Measurements from ENCODE around the gene PHC2. TPM values are rescaled to one million over a fixed set of nuclear protein-coding genes. Genes with fewer than 3 reads are reported as not detected.
A peak's percentile ranks its signal among the peaks of the same experiment; 100 is the strongest.
"Not testable (repeated sequence)": the region's sequence is repeated elsewhere in the genome, so short reads cannot be mapped to it uniquely, and the experiment has no call there.

PHC2 gene
- total RNA-seq, 3 donors from 2014 or later (not counting 1 experiment from before 2014, with no cell fraction given): 36.6 to 46.6 (median 39.5) TPM

DNA sequence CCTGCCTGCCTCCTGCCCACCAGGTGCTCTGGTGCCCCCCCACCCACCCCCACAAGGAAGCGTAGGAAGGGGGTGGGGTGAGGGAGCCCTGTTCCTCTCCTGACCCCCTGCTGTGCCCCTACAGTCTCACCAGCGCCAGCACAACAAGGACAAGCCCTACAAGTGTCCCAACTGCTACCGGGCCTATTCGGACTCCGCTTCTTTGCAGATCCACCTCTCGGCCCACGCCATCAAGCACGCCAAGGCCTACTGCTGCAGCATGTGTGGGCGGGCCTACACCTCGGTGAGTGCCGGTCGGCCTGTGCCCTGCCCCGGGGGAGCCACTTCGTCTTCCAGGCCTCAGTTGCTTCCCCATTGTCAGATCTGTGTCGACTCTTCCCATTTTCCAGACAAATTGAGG is 135.9 kb downstream of the PHC2 start:
- H3K9me3 Mint-ChIP-seq: no peaks in the 10 kb centered on the region

DNA sequence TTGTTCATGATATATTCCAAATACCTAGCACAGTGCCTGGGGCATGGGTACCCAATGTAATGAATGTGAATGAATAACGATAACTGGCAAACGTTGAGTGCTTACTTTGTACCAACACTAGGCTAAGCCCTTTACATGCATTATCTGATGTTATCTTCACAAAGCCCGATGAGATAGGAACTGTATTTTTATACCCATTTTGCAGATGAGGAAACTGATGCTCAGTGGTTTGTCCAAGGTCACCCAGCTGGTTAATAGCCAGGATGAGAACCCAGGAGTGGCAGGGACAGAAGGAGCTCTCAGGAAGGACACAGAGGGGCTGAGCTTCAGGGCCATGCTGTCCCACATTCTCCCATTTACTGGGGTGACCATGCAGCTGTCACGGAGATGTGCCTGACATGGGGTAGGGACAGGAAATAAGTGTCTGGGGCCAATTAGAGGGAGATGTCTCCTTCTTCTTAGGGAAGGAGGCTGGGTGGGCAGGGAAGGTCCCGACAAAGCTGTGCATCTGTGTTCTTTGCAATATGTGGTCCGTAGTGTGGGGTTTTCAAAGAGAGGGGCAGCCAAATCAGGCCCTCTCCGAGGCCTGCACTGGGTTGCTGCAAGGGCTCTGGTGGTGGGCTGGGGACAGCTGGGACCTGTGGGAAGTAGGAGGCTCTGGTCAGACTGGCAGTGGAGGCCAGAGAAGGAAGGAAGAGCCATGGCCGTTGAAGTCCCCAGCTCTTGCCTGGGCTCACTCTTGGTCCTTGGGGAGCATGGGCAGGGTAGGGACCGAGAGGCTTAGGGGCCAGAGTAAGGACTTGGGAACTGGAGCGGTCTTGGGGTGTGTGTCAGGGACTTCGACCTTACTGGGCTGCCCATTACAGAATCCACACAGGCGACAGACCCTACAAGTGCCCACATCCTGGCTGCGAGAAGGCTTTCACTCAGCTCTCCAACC is 136.6 kb downstream of the PHC2 start:
- Mint-ChIP-seq H3K27me3 (ENCODE audit: low read depth in 2 of 2) (no peaks in the 10 kb centered on the region), H3K36me3 (no peaks in the 10 kb centered on the region), H3K4me3 (no peak overlapping the region), H3K9me3 (no peaks in the 10 kb centered on the region), H3K27ac (no peak overlapping the region), H3K4me1 (peaks cover 25 to 38% of the 10 kb centered on the region in 2 donors)
- Histone ChIP-seq H3K4me3 (ENCODE audit: low read length) (no peak overlapping the region), H3K27ac (ENCODE audit: low read length) (no peak overlapping the region), H3K4me1 (ENCODE audit: control insufficient read depth, insufficient read depth, low read length) (peaks cover 8% of the 10 kb centered on the region), H3K36me3 (ENCODE audit: control insufficient read depth, insufficient read depth, low read length) (peaks cover 16% of the 10 kb centered on the region), H3K9me3 (ENCODE audit: control insufficient read depth, insufficient read depth, low read length) (no peaks in the 10 kb centered on the region), H3K27me3 (ENCODE audit: control insufficient read depth, insufficient read depth, low read length) (no peaks in the 10 kb centered on the region)
- ATAC-seq: no peak
- TF ChIP-seq, protein P1, sequence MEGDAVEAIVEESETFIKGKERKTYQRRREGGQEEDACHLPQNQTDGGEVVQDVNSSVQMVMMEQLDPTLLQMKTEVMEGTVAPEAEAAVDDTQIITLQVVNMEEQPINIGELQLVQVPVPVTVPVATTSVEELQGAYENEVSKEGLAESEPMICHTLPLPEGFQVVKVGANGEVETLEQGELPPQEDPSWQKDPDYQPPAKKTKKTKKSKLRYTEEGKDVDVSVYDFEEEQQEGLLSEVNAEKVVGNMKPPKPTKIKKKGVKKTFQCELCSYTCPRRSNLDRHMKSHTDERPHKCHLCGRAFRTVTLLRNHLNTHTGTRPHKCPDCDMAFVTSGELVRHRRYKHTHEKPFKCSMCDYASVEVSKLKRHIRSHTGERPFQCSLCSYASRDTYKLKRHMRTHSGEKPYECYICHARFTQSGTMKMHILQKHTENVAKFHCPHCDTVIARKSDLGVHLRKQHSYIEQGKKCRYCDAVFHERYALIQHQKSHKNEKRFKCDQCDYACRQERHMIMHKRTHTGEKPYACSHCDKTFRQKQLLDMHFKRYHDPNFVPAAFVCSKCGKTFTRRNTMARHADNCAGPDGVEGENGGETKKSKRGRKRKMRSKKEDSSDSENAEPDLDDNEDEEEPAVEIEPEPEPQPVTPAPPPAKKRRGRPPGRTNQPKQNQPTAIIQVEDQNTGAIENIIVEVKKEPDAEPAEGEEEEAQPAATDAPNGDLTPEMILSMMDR (IDR thresholded peaks at IDR 0.05): no peak
- WGBS (ENCODE audit: insufficient coverage): 89% methylated on average over 13 of the region's 13 CpGs
- DNase-seq: no peak
- intact Hi-C loops (cut with micrococcal nuclease): loop anchor here (1.0 kb wide), 2 partner anchors 73 to 176 kb away; no protein-coding TSS in a partner anchor

More for the DNA sequence above, 135.9 kb downstream of the PHC2 start:
- Mint-ChIP-seq H3K4me1 (peaks cover 25 to 38% of the 10 kb centered on the region in 2 donors), H3K27me3 (ENCODE audit: low read depth in 2 of 2) (no peaks in the 10 kb centered on the region), H3K27ac (peak overlapping the region in 1 of 2 donors; percentile 53), H3K36me3 (no peaks in the 10 kb centered on the region), H3K4me3 (no peak overlapping the region)
- WGBS (ENCODE audit: insufficient coverage): 90% methylated on average over 14 of the region's 15 CpGs
- Histone ChIP-seq H3K9me3 (ENCODE audit: control insufficient read depth, insufficient read depth, low read length) (no peaks in the 10 kb centered on the region), H3K27me3 (ENCODE audit: control insufficient read depth, insufficient read depth, low read length) (no peaks in the 10 kb centered on the region), H3K36me3 (ENCODE audit: control insufficient read depth, insufficient read depth, low read length) (peaks cover 12% of the 10 kb centered on the region), H3K4me3 (ENCODE audit: low read length) (no peak overlapping the region), H3K27ac (ENCODE audit: low read length) (no peak overlapping the region), H3K4me1 (ENCODE audit: control insufficient read depth, insufficient read depth, low read length) (peaks cover 8% of the 10 kb centered on the region)
- TF ChIP-seq, protein P1 (IDR thresholded peaks at IDR 0.05): no peak
- ATAC-seq (no peak), DNase-seq (no peak)
- intact Hi-C loops (cut with micrococcal nuclease): loop anchor here (1.0 kb wide), 2 partner anchors 72 to 175 kb away; no protein-coding TSS in a partner anchor

DNA sequence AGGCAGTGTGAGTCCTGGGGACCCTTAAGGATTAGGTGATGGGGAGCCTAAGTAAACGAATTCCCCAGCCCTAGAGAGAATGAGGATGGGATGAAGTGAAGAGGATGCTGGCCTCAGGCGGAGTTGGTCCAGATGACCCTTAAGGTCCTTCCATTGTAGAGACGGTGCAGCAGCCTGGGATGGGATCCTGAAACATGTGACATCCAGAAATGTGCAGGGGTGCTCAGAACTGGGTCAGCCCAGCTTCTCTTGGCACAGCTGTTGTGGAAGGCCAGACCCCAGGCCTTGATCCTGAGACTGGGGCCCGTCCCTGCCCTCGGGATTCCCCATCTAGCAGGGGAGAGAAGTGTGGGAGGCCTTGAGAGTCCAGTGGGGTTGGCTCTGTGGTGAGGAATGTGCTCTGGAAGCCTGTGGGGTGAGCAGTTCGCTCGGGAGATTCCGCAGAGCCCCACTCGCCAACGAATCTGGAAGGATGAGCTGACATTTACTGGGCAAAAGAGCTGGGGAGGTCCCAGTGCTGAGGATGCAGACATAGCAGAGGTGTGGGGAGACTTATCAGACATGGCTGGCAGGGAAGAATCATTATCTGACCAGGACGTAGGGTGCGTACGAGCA is 138.1 kb downstream of the PHC2 start:
- no peak overlapping the region for H3K4me3 Mint-ChIP-seq
- DNase-seq: no peak
- Histone ChIP-seq H3K4me3 (ENCODE audit: low read length) (no peak overlapping the region), H3K27ac (ENCODE audit: low read length) (no peak overlapping the region), H3K9me3 (ENCODE audit: control insufficient read depth, insufficient read depth, low read length) (no peaks in the 10 kb centered on the region), H3K27me3 (ENCODE audit: control insufficient read depth, insufficient read depth, low read length) (no peaks in the 10 kb centered on the region), H3K36me3 (ENCODE audit: control insufficient read depth, insufficient read depth, low read length) (peaks cover 18% of the 10 kb centered on the region), H3K4me1 (ENCODE audit: control insufficient read depth, insufficient read depth, low read length) (peaks cover 5% of the 10 kb centered on the region)
- ATAC-seq: no peak
- H3K36me3 Mint-ChIP-seq: no peaks in the 10 kb centered on the region
- peaks cover 14 to 30% of the 10 kb centered on the region in 2 donors for H3K4me1 Mint-ChIP-seq
- 95% methylated on average over 13 of the region's 13 CpGs for WGBS (ENCODE audit: insufficient coverage)
- no peaks in the 10 kb centered on the region for H3K27me3 Mint-ChIP-seq (ENCODE audit: low read depth in 2 of 2)
- TF ChIP-seq, protein P1 (IDR thresholded peaks at IDR 0.05): no peak
- H3K9me3 Mint-ChIP-seq: no peaks in the 10 kb centered on the region
- H3K27ac Mint-ChIP-seq: peak overlapping the region in 1 of 2 donors; percentile 29
- intact Hi-C loops (cut with micrococcal nuclease): no loop called here

DNA sequence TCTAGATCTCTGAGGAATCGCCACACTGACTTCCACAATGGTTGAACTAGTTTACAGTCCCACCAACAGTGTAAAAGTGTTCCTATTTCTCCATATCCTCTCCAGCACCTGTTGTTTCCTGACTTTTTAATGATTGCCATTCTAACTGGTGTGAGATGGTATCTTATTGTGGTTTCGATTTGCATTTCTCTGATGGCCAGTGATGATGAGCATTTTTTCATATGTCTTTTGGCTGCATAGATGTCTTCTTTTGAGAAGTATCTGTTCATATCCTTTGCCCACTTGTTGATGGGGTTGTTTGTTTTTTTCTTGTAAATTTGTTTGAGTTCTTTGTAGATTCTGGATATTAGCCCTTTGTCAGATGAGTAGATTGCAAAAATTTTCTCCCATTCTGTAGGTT is 140.3 kb downstream of the PHC2 start:
- intact Hi-C loops (cut with micrococcal nuclease); ATAC-seq: not testable (repeated sequence)
- 100% methylated on average over 1 of the region's 2 CpGs for WGBS (ENCODE audit: insufficient coverage)

More for the DNA sequence above, 140.3 kb downstream of the PHC2 start:
- not testable (repeated sequence) for H3K27ac Mint-ChIP-seq; H3K27me3 Mint-ChIP-seq (ENCODE audit: low read depth in 2 of 2); H3K4me3 Mint-ChIP-seq; H3K27ac ChIP-seq (ENCODE audit: low read length); H3K27me3 ChIP-seq (ENCODE audit: control insufficient read depth, insufficient read depth, low read length); H3K9me3 Mint-ChIP-seq; DNase-seq; H3K36me3 Mint-ChIP-seq; H3K9me3 ChIP-seq (ENCODE audit: control insufficient read depth, insufficient read depth, low read length); H3K4me1 ChIP-seq (ENCODE audit: control insufficient read depth, insufficient read depth, low read length); H3K4me3 ChIP-seq (ENCODE audit: low read length)
- peaks cover 13 to 38% of the 10 kb centered on the region in 2 donors for H3K4me1 Mint-ChIP-seq
- peaks cover 29% of the 10 kb centered on the region for H3K36me3 ChIP-seq (ENCODE audit: control insufficient read depth, insufficient read depth, low read length)

Data from natural killer cell (primary cell).